GM12873 (cell line): ENCODE data around the gene SLC66A2.

ENCODE experiments used
- CTCF ChIP-seq: IDR thresholded peaks from 2 replicates; pipeline ENCODE4 v1.5.1; 2012; ENCODE audit warnings: low read depth, mild to moderate bottlenecking, moderate library complexity, low read length, control low read depth; ENCODE audit not compliant: insufficient read depth; ENCODE audit errors: missing control alignments

Gene SLC66A2

GRCh38 chr18:79876497-79876896 is 75.0 kb downstream of the SLC66A2 start:
- no peak for TF ChIP-seq CTCF

GRCh38 chr18:79875931-79876461 is 75.5 kb downstream of the SLC66A2 start:
- TF ChIP-seq CTCF, result no peak

GRCh38 chr18:79875531-79875919 is 75.9 kb downstream of the SLC66A2 start:
- no peak for TF ChIP-seq CTCF

GRCh38 chr18:79874553-79875530 is 76.6 kb downstream of the SLC66A2 start:
- no peak for TF ChIP-seq CTCF

GRCh38 chr18:79873449-79874110 is 77.9 kb downstream of the SLC66A2 start:
- no peak for TF ChIP-seq CTCF

- no peak for TF ChIP-seq CTCF
Measured at GRCh38 chr18:79872527-79873444, 78.7 kb downstream of the SLC66A2 start.
